GM12865 (cell line): Measurements from ENCODE around the gene ANXA4.

Source experiments
- DNase-seq: peaks from one replicate; pipeline ENCODE4 v3.0.0; 2010; ENCODE audit warnings: low read depth
- H3K4me3 ChIP-seq: 2 replicates; pipeline ENCODE4 v1.5.1; 2011; ENCODE audit warnings: mild to moderate bottlenecking, low read depth, low read length, control low read depth
- CTCF ChIP-seq: IDR thresholded peaks from 2 replicates; pipeline ENCODE4 v1.5.1; 2011; ENCODE audit warnings: low read length, control low read depth, low read depth, inconsistent platforms; ENCODE audit not compliant: insufficient read depth; ENCODE audit errors: missing control alignments

The ANXA4 gene

GRCh38 chr2:69805887-69806286 is 64.0 kb downstream of the ANXA4 start:
- TF ChIP-seq CTCF = no peak

GRCh38 chr2:69807821-69808540 is 66.0 kb downstream of the ANXA4 start:
- no peak for TF ChIP-seq CTCF
- no peak overlapping the region for H3K4me3 ChIP-seq
- DNase-seq = no peak

More at GRCh38 chr2:69805887-69806286, 64.0 kb downstream of the ANXA4 start:
- H3K4me3 ChIP-seq = no peak overlapping the region
- no peak for DNase-seq

- H3K4me3 ChIP-seq = no peak overlapping the region
- DNase-seq = no peak
- TF ChIP-seq CTCF = no peak
Observed at GRCh38 chr2:69810550-69810949, 68.6 kb downstream of the ANXA4 start.

GRCh38 chr2:69811018-69811417 is 69.1 kb downstream of the ANXA4 start:
- TF ChIP-seq CTCF = no peak
- no peak for DNase-seq
- no peak overlapping the region for H3K4me3 ChIP-seq

GRCh38 chr2:69811591-69811990 is 69.7 kb downstream of the ANXA4 start:
- TF ChIP-seq CTCF = no peak
- no peak for DNase-seq
- no peak overlapping the region for H3K4me3 ChIP-seq

- DNase-seq = no peak
- H3K4me3 ChIP-seq = no peak overlapping the region
- no peak for TF ChIP-seq CTCF
Observed at GRCh38 chr2:69815717-69816116, 73.8 kb downstream of the ANXA4 start.
